ENCODE results near the gene ARHGEF2.

GRCh38 chr1:155990005-155990739 lies 11.8 kb upstream of the ARHGEF2 start:
- TF ChIP-seq KAT2A (conservative IDR thresholded peaks at IDR 0.05; ENCODE audit: control insufficient read depth, low read depth, low read length): no peak
- TF ChIP-seq CHD1 (IDR thresholded peaks at IDR 0.05; ENCODE audit: low read depth, low read length): no peak
- TF ChIP-seq SMC3 (IDR thresholded peaks at IDR 0.05; ENCODE audit: borderline replicate concordance, low read length): no peak
- no peak for TF ChIP-seq BHLHE40 (IDR thresholded peaks at IDR 0.05; ENCODE audit: borderline replicate concordance in 1 of 2, low read depth in 2 of 2, low read length in 1 of 2)
- no peak for TF ChIP-seq ZNF274 (IDR thresholded peaks at IDR 0.05; ENCODE audit: insufficient read depth, insufficient read length)
- no peak for TF ChIP-seq HSF1 (IDR thresholded peaks at IDR 0.05; ENCODE audit: low read depth, low read length)
- TF ChIP-seq CTCF (IDR thresholded peaks at IDR 0.05 in 2 of 3, conservative IDR thresholded peaks at IDR 0.05 in 1 of 3; ENCODE audit: control insufficient read depth in 2 of 3, extremely low read depth in 1 of 3, insufficient read depth in 1 of 3, low read depth in 3 of 3, low read length in 3 of 3): no peak

All from GM12878 (cell line).